Small intestine (tissue), 7 donors: ENCODE measurements around the gene ENO2. TPM values are rescaled to one million over a fixed set of nuclear protein-coding genes. Genes with fewer than 3 reads are reported as not detected.
A peak's percentile ranks its signal among the peaks of the same experiment; 100 is the strongest.

Experiments
- DNase-seq, 2 donors: peaks; one replicate each; pipeline versions ENCODE4 v3.0.0 to v3.0.0-alpha.2; 2013
- FAIRE-seq: peaks from 2 replicates; lab custom pipeline; 2012; peaks lifted over from hg19 to GRCh38; lab: Jason Lieb, UNC
- H3K27ac ChIP-seq, 3 donors: one replicate each; pipeline ENCODE4 v1.5.1; 2013; ENCODE audit warnings: low read length in 2 of 3, mild to moderate bottlenecking in 2 of 3, control low read depth in 1 of 3, inconsistent platforms in 1 of 3, low read depth in 1 of 3, moderate library complexity in 1 of 3
- H3K27me3 ChIP-seq, 3 donors: one replicate each; pipeline ENCODE4 v1.6.1; 2013; ENCODE audit warnings: low read length in 3 of 3, inconsistent platforms in 1 of 3; ENCODE audit not compliant: control insufficient read depth in 3 of 3, insufficient read depth in 3 of 3
- H3K36me3 ChIP-seq, 3 donors: one replicate each; pipeline ENCODE4 v1.6.1; 2013; ENCODE audit warnings: low read length in 3 of 3, inconsistent platforms in 1 of 3, low read depth in 1 of 3, mild to moderate bottlenecking in 1 of 3, moderate library complexity in 1 of 3; ENCODE audit not compliant: control insufficient read depth in 3 of 3, insufficient read depth in 2 of 3
- H3K4me1 ChIP-seq, 3 donors: one replicate each; pipeline ENCODE4 v1.6.1; 2013; ENCODE audit warnings: low read length in 2 of 3, inconsistent platforms in 1 of 3, low read depth in 1 of 3, mild to moderate bottlenecking in 1 of 3, moderate library complexity in 1 of 3; ENCODE audit not compliant: control insufficient read depth in 3 of 3, insufficient read depth in 2 of 3
- H3K4me3 ChIP-seq, 3 donors: one replicate each; pipeline ENCODE4 v1.5.1; 2013; ENCODE audit warnings: low read length in 3 of 3, control low read depth in 1 of 3, inconsistent platforms in 1 of 3, low read depth in 1 of 3, mild to moderate bottlenecking in 1 of 3, moderate library complexity in 1 of 3
- H3K9me3 ChIP-seq, 2 donors: one replicate each; pipeline ENCODE4 v1.6.1; 2013; ENCODE audit warnings: low read depth in 1 of 2, low read length in 1 of 2; ENCODE audit not compliant: control insufficient read depth in 2 of 2, insufficient read depth in 1 of 2
- WGBS, 3 donors: extraction: QIAGEN DNeasy Blood & Tissue Kit; methylation state at CpG; one replicate each; pipeline ENCODE4 v1.1.7; 2013; 5-methylcytosine and 5-hydroxymethylcytosine counted together
- polyA plus RNA-seq, 4 donors: library from polyadenylated mRNA; stranded (reverse) in 3 of 4; unstranded in 1 of 4; fragments of 200-250 nt in 3 of 4; fragments of 120-200 nt in 1 of 4; gene quantifications; one replicate each; pipeline versions ENCODE4 v1.2.1 to v1.2.3, GENCODE V29; 2013
- donor health status: healthy with polysubstance abuse.
- donor health status: control.
- donor health status: control.
- donor health status: Bipolar disorder and iron deficiency.
- donor health status: healthy.

The ENO2 gene
- polyA plus RNA-seq, 4 donors: 0.67 to 19.1 (median 3.1) TPM

DNA sequence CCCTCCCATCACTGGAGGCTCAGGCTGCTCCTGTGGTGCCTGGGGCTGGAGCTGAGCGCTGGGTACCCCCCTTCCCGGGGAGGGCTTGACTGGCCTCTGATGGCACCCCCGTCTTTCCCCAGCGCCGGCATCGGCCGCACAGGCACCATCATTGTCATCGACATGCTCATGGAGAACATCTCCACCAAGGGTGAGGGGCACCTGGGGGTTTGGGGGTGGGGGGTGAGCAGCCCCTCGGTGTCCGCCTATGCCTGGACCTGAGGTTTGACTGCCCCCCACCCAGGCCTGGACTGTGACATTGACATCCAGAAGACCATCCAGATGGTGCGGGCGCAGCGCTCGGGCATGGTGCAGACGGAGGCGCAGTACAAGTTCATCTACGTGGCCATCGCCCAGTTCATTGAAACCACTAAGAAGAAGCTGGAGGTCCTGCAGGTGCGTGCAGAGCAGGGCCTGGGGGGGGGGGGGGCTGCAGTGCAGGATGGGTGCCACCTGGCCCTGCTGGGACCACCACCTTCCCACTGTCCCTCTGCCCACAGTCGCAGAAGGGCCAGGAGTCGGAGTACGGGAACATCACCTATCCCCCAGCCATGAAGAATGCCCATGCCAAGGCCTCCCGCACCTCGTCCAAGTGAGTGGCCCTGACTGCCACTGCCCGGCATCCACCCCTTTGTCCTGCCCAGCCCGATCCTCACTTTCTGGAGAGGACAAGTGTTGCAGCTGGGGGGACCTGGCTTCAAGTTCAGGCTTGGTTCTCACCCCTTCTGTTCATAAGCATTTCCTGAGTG is 45.6 kb downstream of the ENO2 start:
- Histone ChIP-seq H3K27ac (peak overlapping the region in 1 of 3 donors; percentile 99), H3K27me3 (no peaks in the 10 kb centered on the region), H3K9me3 (no peaks in the 10 kb centered on the region), H3K36me3 (peaks cover 0 to 75% (median 4%) of the 10 kb centered on the region in 3 donors), H3K4me1 (peaks cover 0 to 27% (median 0%) of the 10 kb centered on the region in 3 donors), H3K4me3 (no peak overlapping the region)
- no peak for FAIRE-seq
- 88 to 89% (median 88%) methylated on average over 25 to 26 of the region's 26 CpGs for WGBS, 3 donors
- no peak for DNase-seq

DNA sequence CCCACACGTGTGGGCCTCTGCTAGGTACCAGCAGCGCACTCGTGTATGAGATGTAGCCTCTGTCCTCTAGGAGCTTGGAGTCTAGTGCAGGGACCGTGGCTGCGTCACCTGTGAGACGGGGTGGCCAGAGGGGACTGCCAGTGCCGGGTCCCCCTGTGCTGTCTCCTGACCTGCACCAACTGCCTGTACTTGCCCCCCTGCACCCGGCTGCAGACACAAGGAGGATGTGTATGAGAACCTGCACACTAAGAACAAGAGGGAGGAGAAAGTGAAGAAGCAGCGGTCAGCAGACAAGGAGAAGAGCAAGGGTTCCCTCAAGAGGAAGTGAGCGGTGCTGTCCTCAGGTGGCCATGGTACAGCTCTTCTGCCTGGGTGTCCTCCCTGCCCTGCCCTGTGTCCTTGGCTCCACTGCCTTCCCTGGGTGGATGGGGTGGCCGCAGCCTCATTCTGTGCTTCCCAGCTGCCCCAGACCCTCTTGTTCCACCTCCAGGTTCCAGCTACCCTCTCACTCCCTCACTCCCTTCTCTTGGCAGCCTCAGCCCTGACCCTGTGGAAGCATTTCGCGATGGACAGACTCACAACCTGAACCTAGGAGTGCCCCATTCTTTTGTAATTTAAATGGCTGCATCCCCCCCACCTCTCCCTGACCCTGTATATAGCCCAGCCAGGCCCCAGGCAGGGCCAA is 46.4 kb downstream of the ENO2 start:
- FAIRE-seq (no peak), DNase-seq (peak in 1 of 2 donors; percentile 44)
- no peak overlapping the region for H3K4me3 ChIP-seq
- WGBS, 3 donors: 71 to 75% (median 74%) methylated on average over 12 to 13 of the region's 13 CpGs
- peak overlapping the region; percentile 98 to 99 (median 98) for H3K27ac ChIP-seq
- no peaks in the 10 kb centered on the region for H3K27me3 ChIP-seq
- no peaks in the 10 kb centered on the region for H3K9me3 ChIP-seq
- peaks cover 3 to 73% (median 4%) of the 10 kb centered on the region in 3 donors for H3K36me3 ChIP-seq
- H3K4me1 ChIP-seq: peaks cover 0 to 33% (median 2%) of the 10 kb centered on the region in 3 donors

DNA sequence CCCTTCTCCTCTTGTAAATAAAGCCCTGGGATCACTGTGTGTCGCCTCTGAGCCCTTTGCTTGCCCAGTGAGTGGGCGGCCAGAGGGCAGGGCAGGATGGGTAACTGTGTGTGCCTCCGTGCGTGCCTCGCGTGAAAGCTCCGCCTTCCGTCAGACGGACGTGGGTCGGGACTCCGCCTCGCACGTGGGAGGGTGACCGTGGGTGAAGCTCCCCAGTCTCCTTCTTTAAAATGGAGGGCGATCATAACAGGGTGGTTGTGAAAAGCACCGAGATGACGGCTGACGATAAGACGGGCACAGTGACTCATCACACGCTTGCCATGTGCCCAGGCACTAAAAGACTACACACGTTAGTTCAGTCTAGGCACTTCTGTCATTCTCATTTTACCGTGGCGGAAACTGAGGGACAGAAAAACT is 46.9 kb downstream of the ENO2 start:
- peaks cover 3 to 71% (median 5%) of the 10 kb centered on the region in 3 donors for H3K36me3 ChIP-seq
- peak overlapping the region in 2 of 3 donors; percentile 74 to 88 for H3K4me3 ChIP-seq
- 5 to 31% (median 7%) methylated on average over 24 of the region's 24 CpGs for WGBS, 3 donors
- peak; percentile 63 to 85 for DNase-seq
- no peak for FAIRE-seq
- peak overlapping the region; percentile 98 to 99 (median 98) for H3K27ac ChIP-seq
- no peaks in the 10 kb centered on the region for H3K27me3 ChIP-seq
- peaks cover 0 to 39% (median 2%) of the 10 kb centered on the region in 3 donors for H3K4me1 ChIP-seq
- no peaks in the 10 kb centered on the region for H3K9me3 ChIP-seq

DNA sequence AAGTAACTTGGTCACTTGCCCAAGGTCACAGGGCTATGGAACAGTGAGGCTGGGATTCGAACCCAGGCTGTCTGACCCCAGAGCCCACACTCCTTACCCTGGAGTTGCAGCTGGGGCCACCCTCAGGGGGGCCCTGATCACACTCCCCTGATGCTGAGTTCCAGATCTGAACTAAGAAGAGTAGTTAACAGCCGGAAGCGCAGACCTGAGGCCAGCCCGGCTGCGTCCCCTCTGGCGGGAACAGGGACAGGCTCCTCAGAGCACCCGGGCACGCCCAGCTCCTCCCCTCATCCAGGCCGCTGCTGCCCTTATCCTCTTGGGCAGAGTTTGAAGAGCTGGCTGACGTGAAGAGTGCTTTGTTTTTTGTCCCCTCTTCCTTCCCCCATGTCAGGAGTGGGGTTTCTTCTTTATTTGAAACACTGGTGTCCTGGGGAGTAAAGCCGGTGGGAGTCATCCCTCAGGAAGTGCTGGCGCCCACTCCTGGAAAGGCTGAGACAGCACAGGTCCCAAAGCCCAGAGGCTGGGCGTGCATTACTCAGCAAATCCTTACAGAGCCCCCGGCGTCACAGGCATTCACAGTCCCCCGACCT is 47.4 kb downstream of the ENO2 start:
- peak overlapping the region in 2 of 3 donors; percentile 74 to 88 for H3K4me3 ChIP-seq
- H3K27ac ChIP-seq: peak overlapping the region; percentile 98 to 99 (median 98)
- WGBS, 3 donors: 3 to 12% (median 5%) methylated on average over 16 of the region's 16 CpGs
- H3K36me3 ChIP-seq: peaks cover 4 to 71% (median 5%) of the 10 kb centered on the region in 3 donors
- peaks cover 0 to 42% (median 2%) of the 10 kb centered on the region in 3 donors for H3K4me1 ChIP-seq
- DNase-seq: peak; percentile 79 to 91
- no peaks in the 10 kb centered on the region for H3K9me3 ChIP-seq
- no peaks in the 10 kb centered on the region for H3K27me3 ChIP-seq
- FAIRE-seq: no peak

DNA sequence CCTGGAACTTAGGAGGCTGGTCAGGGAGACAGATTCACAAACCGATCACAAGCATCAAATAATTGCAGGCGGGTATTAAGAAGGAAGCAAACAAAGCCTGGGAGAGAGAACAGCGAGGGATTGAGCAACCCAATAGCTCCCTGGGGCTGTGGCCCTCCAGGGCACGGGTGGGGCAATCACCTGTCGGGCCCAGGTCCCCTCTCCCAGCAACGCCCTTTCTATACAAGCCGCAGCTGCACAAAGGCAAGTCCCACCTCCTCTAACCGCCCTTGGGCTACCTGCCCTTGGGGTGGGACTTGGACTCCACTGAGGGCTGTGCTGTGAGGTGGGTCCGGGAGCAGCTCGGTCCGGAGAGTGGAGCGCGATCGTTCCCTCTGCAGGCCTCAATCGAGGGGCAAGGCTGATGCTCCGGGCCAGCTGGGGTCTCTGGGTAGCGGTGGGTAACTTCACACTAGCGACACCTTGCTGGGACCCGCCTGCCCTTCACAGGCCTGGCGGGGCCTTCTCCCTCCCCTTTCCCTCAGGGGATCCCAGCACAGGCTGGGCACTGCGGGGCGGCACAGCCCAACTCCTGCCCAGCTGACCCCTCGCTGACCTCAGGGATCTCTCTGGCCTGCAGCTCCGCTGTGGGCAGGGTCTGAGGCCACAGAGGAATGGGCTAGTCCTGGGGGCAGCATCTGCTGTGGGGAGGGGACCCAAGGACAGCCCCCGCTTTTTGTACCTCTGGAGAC is 48.1 kb downstream of the ENO2 start:
- peaks cover 5 to 71% (median 7%) of the 10 kb centered on the region in 3 donors for H3K36me3 ChIP-seq
- DNase-seq: peak in 1 of 2 donors; percentile 95
- WGBS, 3 donors: 17 to 47% (median 25%) methylated on average over 22 to 25 of the region's 25 CpGs
- H3K27ac ChIP-seq: peak overlapping the region; percentile 98 to 99 (median 98)
- peaks cover 0 to 49% (median 2%) of the 10 kb centered on the region in 3 donors for H3K4me1 ChIP-seq
- H3K4me3 ChIP-seq: peak overlapping the region; percentile 64 to 88 (median 74)
- H3K9me3 ChIP-seq: no peaks in the 10 kb centered on the region
- H3K27me3 ChIP-seq: no peaks in the 10 kb centered on the region
- FAIRE-seq: no peak

DNA sequence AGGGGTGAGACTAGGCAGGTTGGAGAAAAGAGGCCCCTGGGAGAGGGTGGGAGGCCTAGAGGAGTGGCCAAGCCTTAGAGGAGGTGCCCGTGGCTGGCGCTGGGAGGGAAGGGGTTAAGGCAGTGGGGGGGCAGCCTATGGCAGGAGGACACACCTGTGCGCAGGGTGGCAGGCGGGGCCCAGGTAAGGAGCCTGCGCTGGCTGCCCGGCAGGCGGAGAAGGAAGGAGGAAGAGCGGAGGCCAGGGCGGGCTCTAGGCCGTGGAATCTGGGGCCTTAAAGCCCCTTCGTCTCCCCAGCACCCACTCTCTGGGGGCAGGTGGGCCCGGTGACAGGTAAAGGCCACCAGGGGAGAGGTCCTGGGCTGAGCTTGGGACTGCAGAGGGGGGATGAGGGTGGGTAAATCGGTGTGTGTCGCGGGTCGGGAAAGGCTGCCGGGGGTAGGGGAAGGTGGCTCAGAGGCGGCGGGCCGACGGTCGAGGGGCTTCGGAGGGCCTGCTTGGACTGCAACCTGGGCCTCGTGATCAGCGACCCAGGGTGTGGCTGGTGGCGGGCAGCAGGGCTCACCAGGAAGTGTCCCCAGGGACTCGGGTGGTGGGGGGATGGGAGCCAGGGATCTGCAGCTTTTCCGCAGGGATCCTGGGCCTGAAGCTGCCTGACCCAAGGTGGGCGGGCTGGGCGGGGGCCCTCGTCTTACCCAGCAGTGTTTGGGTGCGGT is 48.8 kb downstream of the ENO2 start:
- Histone ChIP-seq H3K27ac (peak overlapping the region; percentile 98 to 99 (median 98)), H3K36me3 (peaks cover 5 to 71% (median 8%) of the 10 kb centered on the region in 3 donors), H3K4me1 (peaks cover 0 to 54% (median 4%) of the 10 kb centered on the region in 3 donors), H3K9me3 (no peaks in the 10 kb centered on the region), H3K4me3 (peak overlapping the region; percentile 64 to 88 (median 74)), H3K27me3 (no peaks in the 10 kb centered on the region)
- DNase-seq: peak; percentile 95 to 97
- WGBS, 3 donors: 21 to 61% (median 38%) methylated on average over 29 to 32 of the region's 32 CpGs
- no peak for FAIRE-seq

DNA sequence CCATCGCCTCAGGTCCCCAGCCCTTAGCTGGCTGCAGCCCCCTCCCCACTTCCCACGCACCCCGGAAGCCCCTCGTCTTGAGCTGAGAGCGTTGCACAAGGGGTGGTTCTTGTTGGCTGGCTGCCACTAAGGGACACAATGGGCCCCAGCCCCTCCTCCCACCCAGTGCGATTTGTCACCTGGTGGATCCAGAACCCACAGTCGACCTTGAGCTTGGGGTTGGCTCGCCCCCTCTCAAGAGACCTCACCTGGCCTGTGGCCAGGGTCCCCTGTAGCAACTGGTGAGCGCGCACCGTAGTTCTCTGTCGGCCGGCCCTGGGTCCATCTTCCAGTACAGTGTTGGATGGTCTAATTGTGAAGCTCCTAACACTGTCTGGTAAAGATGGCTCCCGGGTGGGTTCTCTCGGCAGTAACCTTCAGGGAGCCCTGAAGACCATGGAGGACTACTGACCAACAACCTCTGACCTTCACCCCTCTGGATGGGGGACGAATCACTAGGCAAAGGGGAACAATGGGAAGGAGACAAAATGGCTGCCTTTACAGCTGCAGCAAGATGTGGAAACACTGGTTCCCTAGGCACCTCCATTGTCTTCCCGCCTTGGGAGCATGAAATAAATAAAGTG is 49.5 kb downstream of the ENO2 start:
- peaks cover 0 to 62% (median 6%) of the 10 kb centered on the region in 3 donors for H3K4me1 ChIP-seq
- peak; percentile 46 to 80 for DNase-seq
- peak overlapping the region; percentile 98 to 99 (median 98) for H3K27ac ChIP-seq
- peaks cover 5 to 71% (median 8%) of the 10 kb centered on the region in 3 donors for H3K36me3 ChIP-seq
- no peaks in the 10 kb centered on the region for H3K9me3 ChIP-seq
- 12 to 58% (median 37%) methylated on average over 17 of the region's 17 CpGs for WGBS, 3 donors
- H3K27me3 ChIP-seq: no peaks in the 10 kb centered on the region
- peak overlapping the region; percentile 64 to 88 (median 74) for H3K4me3 ChIP-seq
- FAIRE-seq: no peak
